Stomach (tissue), 9 donors: ENCODE measurements around the gene RRP1. TPM values are rescaled to one million over a fixed set of nuclear protein-coding genes. Genes with fewer than 3 reads are reported as not detected.

Source experiments
- DNase-seq, 2 donors: peaks; one replicate each; pipeline versions ENCODE4 v3.0.0 to v3.0.0-alpha.2; 2013 to 2019
- H3K27ac ChIP-seq, 5 donors: fragments of 200-600 bp in 4 of 5; sonication (generic) in 4 of 5; one replicate each; pipeline ENCODE4 v1.5.1; 2013 to 2019; ENCODE audit warnings: mild to moderate bottlenecking in 1 of 5, moderate library complexity in 1 of 5
- H3K27me3 ChIP-seq, 3 donors: fragments of 200-600 bp; sonication (generic); one replicate each; pipeline ENCODE4 v1.5.1; 2017 to 2019; ENCODE audit warnings: mixed run types in 1 of 3
- H3K36me3 ChIP-seq, 4 donors: fragments of 200-600 bp; sonication (generic); 1 replicate in 3 of 4; 2 replicates in 1 of 4; pipeline ENCODE4 v1.5.1; 2016 to 2019
- H3K4me1 ChIP-seq, 4 donors: fragments of 200-600 bp; sonication (generic); one replicate each; pipeline ENCODE4 v1.5.1; 2016 to 2019
- H3K4me3 ChIP-seq, 4 donors: fragments of 200-600 bp; sonication (generic) in 3 of 4; one replicate each; pipeline ENCODE4 v1.5.1; 2016 to 2019; ENCODE audit warnings: mild to moderate bottlenecking in 1 of 4
- H3K9me3 ChIP-seq, 4 donors: fragments of 200-600 bp; sonication (generic); one replicate each; pipeline ENCODE4 v1.5.1; 2016 to 2019
- EP300 ChIP-seq: sonication (generic); formaldehyde crosslinking; IDR thresholded peaks from one replicate; pipeline ENCODE4 v1.6.1; 2017; ENCODE audit warnings: antibody characterized with exemption
- POLR2A ChIP-seq, 4 donors: fragments of 450-650 bp; IDR thresholded peaks; one replicate each; pipeline ENCODE4 v1.6.1; 2016; ENCODE audit warnings: antibody characterized with exemption in 4 of 4, control low read depth in 2 of 4, mild to moderate bottlenecking in 1 of 4, moderate library complexity in 1 of 4
- POLR2AphosphoS5 ChIP-seq, 3 donors: sonication (generic); formaldehyde crosslinking; IDR thresholded peaks; one replicate each; pipeline ENCODE4 v1.6.1; 2016; ENCODE audit warnings: antibody characterized with exemption in 3 of 3
- WGBS, 5 donors: extraction: QIAGEN DNeasy Blood & Tissue Kit in 3 of 5; methylation state at CpG; one replicate each; pipeline versions ENCODE4 v1.1.5 to v1.1.7; 2013 to 2018; 5-methylcytosine and 5-hydroxymethylcytosine counted together
- intact Hi-C: fragments of 100-400 bp; cut with DNase I; formaldehyde crosslinking; loops from one replicate; pipeline ENCODE4 v1.15.1; 2023; ENCODE audit warnings: low total_unique reads
- polyA plus RNA-seq, 3 donors: library from polyadenylated mRNA; stranded (reverse); fragments of 200-250 nt; gene quantifications; one replicate each; pipeline ENCODE4 v1.2.3, GENCODE V29; 2013
- total RNA-seq, 5 donors: library from RNA; depleted of rRNA; stranded (reverse); fragments of >200 nt; gene quantifications; one replicate each; pipeline versions ENCODE4 v1.1.0 to v1.2.3, GENCODE V29; 2014 to 2016
- TF ChIP-seq, protein P1 (sequence below), 7 experiments: fragments of 450-650 bp in 4 of 7; fragments of 200-600 bp in 3 of 7; sonication (generic) in 3 of 7; IDR thresholded peaks; one replicate each; pipeline ENCODE4 v1.5.1; 2016 to 2019; ENCODE audit warnings: antibody characterized with exemption in 7 of 7, control low read depth in 2 of 7, mild to moderate bottlenecking in 1 of 7
- donor health status: healthy with polysubstance abuse.
- donor health status: Bipolar disorder and iron deficiency.
- donor health status: healthy.

RRP1 gene
- total and polyA plus RNA-seq, 8 donors: 10.6 to 25.6 (median 16.4) TPM

DNA sequence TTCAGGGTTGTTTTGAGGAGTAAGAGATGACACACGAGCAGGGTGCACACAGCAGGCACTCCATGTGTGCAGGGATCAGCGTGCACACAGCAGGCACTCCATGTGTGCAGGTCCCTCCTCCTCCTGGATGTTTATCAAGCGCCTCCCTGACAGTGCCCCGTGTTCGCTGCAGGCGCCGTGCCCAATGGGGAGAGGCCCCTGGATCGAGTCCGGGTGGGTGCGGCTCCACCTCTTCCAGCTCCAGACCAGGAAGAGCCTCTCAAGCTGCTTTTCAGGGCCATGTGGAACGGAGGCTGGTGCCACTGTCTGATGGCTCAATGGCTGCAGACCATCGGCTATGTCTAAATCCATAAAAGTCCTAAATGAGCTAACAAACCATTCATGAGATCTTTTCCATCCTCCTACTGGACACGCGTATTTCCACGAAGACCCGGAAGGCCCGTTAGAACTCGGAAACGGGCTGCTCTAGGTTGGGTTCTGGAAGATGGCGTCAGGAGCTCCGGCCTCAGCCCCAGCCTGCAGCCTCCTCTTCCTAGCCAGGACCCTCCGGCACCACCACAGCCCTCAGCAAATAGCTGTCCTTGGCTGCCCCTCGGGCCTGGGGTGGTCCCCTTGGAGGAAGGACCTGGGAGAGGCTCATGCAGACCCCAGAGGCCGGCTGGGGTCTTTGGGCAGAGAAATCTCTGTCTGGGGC, 36.0 kb downstream of the RRP1 start:
- intact Hi-C loops: loop anchor here (10.0 kb wide), 1 partner anchor 49 kb away; no protein-coding TSS in a partner anchor
- H3K4me1 ChIP-seq: peaks cover 6 to 11% (median 8%) of the 10 kb centered on the region in 4 donors
- H3K27me3 ChIP-seq: peaks cover 0 to 34% (median 5%) of the 10 kb centered on the region in 3 donors
- TF ChIP-seq, protein P1, sequence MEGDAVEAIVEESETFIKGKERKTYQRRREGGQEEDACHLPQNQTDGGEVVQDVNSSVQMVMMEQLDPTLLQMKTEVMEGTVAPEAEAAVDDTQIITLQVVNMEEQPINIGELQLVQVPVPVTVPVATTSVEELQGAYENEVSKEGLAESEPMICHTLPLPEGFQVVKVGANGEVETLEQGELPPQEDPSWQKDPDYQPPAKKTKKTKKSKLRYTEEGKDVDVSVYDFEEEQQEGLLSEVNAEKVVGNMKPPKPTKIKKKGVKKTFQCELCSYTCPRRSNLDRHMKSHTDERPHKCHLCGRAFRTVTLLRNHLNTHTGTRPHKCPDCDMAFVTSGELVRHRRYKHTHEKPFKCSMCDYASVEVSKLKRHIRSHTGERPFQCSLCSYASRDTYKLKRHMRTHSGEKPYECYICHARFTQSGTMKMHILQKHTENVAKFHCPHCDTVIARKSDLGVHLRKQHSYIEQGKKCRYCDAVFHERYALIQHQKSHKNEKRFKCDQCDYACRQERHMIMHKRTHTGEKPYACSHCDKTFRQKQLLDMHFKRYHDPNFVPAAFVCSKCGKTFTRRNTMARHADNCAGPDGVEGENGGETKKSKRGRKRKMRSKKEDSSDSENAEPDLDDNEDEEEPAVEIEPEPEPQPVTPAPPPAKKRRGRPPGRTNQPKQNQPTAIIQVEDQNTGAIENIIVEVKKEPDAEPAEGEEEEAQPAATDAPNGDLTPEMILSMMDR (IDR thresholded peaks at IDR 0.05): no peak
- TF ChIP-seq POLR2A (IDR thresholded peaks at IDR 0.05) (no peak), EP300 (no peak), POLR2AphosphoS5 (IDR thresholded peaks at IDR 0.05) (no peak)
- H3K27ac ChIP-seq: no peak overlapping the region
- H3K36me3 ChIP-seq: no peaks in the 10 kb centered on the region
- no peak for DNase-seq
- H3K9me3 ChIP-seq: no peaks in the 10 kb centered on the region
- 71 to 95% (median 79%) methylated on average over 14 to 24 of the region's 24 CpGs for WGBS, 5 donors
- H3K4me3 ChIP-seq: no peak overlapping the region

DNA sequence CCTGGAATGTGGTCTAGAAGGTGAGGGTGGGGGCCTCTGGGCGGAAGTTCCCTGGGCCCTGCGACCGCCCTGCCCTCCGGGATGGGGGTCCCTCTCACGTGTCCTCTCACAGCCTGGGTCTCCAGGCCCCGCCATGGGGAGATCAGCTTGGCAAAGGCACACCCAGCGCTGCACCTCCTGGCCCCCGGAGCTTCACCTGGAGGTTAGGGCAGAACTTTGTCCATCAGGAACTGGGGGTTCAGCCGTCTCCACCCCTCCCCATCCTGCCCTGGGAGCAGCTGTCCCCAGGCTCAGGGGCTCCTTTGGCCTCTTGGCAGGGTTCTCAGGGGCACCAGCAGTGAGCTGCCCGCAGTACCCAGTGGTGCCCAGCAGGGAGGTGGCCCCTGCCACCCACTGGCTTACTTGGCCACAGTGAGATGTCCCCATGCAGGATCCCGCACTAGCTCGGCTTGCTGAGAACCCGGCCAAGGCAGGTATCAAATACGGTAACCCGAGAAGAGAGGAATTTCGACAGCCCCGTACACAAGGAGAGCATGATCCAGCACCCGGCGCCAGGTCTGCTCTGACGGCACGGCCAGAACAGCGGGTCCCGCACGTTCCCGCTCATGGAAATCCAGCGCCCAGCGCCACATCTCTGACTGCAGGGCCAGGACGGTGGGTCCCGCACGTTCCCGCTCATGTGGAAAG, 36.7 kb downstream of the RRP1 start:
- Histone ChIP-seq H3K4me1 (peaks cover 6 to 11% (median 8%) of the 10 kb centered on the region in 4 donors), H3K27me3 (peaks cover 0 to 41% (median 5%) of the 10 kb centered on the region in 3 donors), H3K36me3 (no peaks in the 10 kb centered on the region), H3K9me3 (no peaks in the 10 kb centered on the region), H3K4me3 (peak overlapping the region in 1 of 4 donors; percentile 15), H3K27ac (no peak overlapping the region)
- TF ChIP-seq, protein P1 (IDR thresholded peaks at IDR 0.05): peak in 1 of 7 experiments; percentile 17
- TF ChIP-seq POLR2A (IDR thresholded peaks at IDR 0.05): no peak
- intact Hi-C loops: loop anchor here (10.0 kb wide), 1 partner anchor 49 kb away; no protein-coding TSS in a partner anchor
- WGBS, 5 donors: 37 to 54% (median 39%) methylated on average over 20 to 31 of the region's 31 CpGs
- peak; percentile 42 to 47 for DNase-seq

DNA sequence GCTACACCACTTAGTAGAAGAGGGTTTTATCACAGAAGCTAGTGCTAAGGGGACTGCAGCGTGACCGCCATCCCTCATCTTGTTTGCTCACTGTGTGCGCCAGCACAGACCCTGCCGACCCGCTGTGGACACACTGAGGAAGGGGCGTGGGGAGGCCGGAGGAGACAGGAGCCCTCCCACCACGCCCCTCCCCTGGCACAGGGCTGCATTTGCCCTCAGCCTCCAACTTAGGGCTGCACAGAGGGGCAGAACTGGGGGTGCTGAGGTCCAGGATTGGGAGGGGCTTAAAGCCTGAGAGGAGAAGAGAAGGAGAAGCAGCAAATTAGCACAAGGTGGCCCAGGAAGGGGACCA, 37.2 kb downstream of the RRP1 start:
- H3K4me1 ChIP-seq: peaks cover 6 to 11% (median 8%) of the 10 kb centered on the region in 4 donors
- H3K36me3 ChIP-seq: no peaks in the 10 kb centered on the region
- no peak overlapping the region for H3K27ac ChIP-seq
- TF ChIP-seq POLR2AphosphoS5 (IDR thresholded peaks at IDR 0.05): no peak
- TF ChIP-seq, protein P1 (IDR thresholded peaks at IDR 0.05): no peak
- no peak for TF ChIP-seq POLR2A (IDR thresholded peaks at IDR 0.05)
- TF ChIP-seq EP300: no peak
- 12 to 60% (median 19%) methylated on average over 8 of the region's 8 CpGs for WGBS, 5 donors
- H3K27me3 ChIP-seq: peaks cover 0 to 41% (median 5%) of the 10 kb centered on the region in 3 donors
- no peaks in the 10 kb centered on the region for H3K9me3 ChIP-seq
- no peak for DNase-seq
- intact Hi-C loops: loop anchor here (10.0 kb wide), 1 partner anchor 48 kb away; no protein-coding TSS in a partner anchor
- peak overlapping the region in 1 of 4 donors; percentile 15 for H3K4me3 ChIP-seq

DNA sequence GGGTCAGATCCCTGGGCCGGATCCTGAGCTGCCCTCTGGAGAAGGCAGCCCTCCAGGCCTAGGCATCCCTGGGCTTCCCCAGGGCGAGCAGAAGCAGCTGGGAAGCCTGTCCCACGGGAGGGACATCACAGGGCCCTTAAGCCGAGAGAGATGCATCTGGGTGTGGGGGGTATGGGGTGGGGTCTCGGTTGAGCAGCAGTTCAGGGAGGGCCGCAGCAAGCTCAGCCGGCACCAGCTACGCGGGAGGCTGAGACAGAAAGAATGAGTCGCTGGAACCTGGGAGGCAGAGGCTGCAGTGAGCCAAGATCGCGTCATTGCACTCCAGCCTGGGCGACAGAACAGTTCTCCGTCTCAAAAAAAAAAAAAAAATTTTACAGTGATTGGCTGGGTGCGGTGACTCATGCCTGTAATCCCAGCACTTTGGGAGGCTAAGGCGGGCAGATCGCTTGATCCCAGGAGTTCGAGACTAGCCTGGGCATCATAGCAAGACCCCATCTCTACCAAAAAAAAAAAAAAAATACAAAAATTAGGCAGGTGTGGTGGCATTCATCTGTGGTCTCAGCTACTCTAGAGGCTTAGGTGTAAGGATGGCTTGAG, 37.7 kb downstream of the RRP1 start:
- H3K4me1 ChIP-seq: peaks cover 6 to 11% (median 8%) of the 10 kb centered on the region in 4 donors
- no peak for DNase-seq
- no peaks in the 10 kb centered on the region for H3K36me3 ChIP-seq
- TF ChIP-seq POLR2AphosphoS5 (IDR thresholded peaks at IDR 0.05) (no peak), EP300 (no peak), POLR2A (IDR thresholded peaks at IDR 0.05) (no peak)
- TF ChIP-seq, protein P1 (IDR thresholded peaks at IDR 0.05): no peak
- intact Hi-C loops: loop anchor here (10.0 kb wide), 1 partner anchor 48 kb away; no protein-coding TSS in a partner anchor
- H3K27me3 ChIP-seq: peaks cover 0 to 44% (median 5%) of the 10 kb centered on the region in 3 donors
- H3K9me3 ChIP-seq: no peaks in the 10 kb centered on the region
- 47 to 68% (median 56%) methylated on average over 18 of the region's 18 CpGs for WGBS, 5 donors
- H3K27ac ChIP-seq: no peak overlapping the region
- H3K4me3 ChIP-seq: no peak overlapping the region
